SHP77 (cell line): Measurements from ENCODE around the gene FFAR1.
A peak's percentile ranks its signal among the peaks of the same experiment; 100 is the strongest.
"Not testable (repeated sequence)": the region's sequence is repeated elsewhere in the genome, so short reads cannot be mapped to it uniquely, and the experiment has no call there.

Source experiments
- DNase-seq, 2 experiments: peaks; one replicate each; lab custom pipeline; 2025; lab: John Stamatoyannopoulos, UW

The FFAR1 gene

DNA sequence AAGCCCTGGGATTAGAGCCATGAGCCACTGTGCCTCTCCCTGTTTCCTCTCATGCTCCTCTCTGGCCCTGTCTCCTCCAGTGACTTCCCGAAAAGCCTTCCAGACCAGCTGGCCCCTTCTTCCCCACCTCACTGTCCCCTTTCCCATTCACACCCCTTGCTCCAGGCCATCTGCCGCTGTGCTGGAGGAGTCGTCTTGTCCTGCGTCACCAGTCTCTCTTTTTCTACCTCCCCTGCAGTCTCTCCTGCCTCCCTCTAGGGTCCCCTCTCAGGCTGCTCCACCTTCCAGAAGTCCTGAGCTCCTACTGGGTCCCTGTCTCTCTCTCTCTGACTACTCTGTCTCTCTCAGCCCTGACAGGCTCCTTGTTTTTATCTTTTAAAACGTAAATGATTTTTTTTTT is 5.3 kb upstream of the FFAR1 start:
- DNase-seq, result peak in 1 of 2 experiments; percentile 13

DNA sequence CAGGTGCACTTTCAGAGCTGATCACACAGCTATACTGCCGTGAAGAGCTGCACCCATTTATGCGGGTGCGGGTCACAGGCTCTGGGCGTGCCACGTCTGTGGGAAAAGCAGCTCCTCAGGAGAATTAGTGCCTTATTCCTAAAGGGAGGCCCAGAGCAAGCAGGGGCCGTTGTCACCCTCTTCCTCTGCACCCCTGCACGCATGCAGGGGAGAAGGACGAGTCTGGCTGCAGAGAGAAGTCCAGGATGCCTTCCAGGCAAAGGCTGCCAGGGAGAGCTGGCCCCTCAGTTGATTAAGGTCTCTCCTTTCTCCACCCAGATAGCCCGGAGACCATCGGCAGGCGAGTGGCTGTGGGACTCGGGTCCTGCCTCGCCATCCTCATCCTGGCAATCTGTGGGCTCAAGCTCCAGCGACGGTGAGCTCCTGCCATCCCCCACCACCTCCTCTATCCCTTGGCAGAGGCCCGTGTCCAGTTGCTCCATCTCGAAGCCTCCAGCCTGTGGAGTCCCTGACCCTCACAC is 3.1 kb upstream of the FFAR1 start:
- no peak for DNase-seq

DNA sequence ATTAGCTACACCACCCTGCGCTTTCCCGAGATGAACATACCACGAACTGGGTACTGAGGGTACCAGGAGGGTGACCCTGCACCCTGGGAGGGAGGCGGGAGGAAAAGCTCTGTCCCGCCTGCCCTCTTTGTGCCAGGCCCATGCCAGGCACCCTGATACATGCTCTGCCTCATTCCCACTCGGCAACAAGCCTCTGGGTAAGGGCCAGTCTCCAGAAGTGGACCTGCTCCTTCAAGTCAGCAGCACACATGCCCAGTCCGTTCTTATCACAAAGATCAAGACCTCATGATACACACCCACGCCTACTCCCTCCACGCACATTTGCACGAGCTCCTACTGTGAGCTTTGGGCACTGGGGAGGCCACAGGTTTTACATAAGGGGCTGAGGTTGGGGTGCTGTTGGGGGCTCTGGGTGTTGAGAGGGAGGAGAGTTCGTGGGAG is 2.0 kb upstream of the FFAR1 start:
- no peak for DNase-seq

DNA sequence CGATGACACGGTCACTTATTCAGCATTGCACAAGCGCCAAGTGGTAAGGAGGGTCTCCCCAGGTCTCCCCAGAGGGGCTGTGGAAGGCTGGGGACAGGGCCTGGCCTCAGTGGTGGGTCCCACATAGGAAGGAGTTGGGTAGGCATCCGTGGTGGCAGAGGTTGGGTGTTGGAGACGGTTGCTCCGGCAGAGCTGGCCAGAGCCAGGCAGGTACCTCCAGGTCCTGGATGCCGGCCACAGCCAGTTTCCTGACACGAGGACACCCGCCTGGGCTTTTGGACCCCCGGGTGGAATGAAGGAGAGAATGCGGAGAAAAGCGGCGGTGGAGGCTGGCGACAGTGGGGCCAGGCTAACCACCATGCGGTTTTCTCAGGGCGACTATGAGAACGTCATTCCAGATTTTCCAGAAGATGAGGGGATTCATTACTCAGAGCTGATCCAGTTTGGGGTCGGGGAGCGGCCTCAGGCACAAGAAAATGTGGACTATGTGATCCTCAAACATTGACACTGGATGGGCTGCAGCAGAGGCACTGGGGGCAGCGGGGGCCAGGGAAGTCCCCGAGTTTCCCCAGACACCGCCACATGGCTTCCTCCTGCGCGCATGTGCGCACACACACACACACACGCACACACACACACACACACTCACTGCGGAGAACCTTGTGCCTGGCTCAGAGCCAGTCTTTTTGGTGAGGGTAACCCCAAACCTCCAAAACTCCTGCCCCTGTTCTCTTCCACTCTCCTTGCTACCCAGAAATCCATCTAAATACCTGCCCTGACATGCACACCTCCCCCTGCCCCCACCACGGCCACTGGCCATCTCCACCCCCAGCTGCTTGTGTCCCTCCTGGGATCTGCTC is 1.3 kb upstream of the FFAR1 start:
- no peak for DNase-seq

DNA sequence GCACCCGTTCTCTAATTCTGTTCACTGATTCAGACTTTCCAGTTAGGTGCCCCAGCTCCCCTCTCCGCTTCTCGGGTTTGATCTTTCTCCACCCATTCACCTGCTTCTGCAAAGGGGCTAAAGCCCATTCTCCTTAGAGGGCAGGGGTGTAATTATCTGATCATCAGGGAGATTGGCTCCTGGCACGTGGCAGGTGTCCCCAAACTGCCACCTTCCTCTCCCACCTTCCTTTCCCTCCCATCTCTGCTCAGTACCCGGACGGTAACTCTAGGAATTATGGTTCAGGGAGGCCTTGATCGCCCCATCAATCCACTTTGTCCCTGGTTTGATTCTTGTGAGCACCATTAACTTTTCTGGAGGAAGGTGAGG is 212 bp downstream of the FFAR1 start:
- no peak for DNase-seq

DNA sequence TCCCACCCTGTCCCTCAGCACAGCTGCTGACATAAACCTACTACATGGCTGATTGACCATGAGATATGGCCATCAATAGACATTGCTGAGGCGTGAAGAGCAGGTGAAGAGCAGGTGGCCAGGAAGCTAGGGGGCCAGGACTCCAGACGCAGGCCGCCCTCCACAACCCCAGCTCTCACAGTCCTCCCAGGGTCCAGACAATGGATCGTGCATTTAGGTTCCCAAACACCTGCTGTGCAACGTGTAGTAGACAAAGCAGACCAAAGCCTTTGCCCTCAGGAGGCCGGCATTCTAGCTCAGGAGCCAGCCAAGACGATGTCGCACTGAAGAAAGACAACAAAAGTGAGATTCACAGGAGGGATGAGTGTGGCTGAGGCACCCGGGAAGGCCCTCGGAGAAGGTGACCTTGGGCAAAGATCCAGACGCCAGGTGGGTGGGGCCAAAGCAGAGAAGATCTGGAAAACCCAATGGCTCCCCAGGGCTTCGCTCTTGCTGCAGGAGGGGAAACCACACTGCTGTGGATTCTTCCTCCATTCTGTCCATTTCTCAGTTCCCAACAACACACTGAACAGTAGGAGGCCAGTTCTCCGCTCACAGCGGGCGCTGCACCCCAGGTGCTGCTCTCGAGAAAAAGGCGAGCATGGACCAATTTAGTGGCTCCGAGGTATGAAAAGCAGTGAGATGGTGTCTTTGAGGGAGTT is 1.4 kb downstream of the FFAR1 start:
- peak in 1 of 2 experiments; percentile 3 for DNase-seq

DNA sequence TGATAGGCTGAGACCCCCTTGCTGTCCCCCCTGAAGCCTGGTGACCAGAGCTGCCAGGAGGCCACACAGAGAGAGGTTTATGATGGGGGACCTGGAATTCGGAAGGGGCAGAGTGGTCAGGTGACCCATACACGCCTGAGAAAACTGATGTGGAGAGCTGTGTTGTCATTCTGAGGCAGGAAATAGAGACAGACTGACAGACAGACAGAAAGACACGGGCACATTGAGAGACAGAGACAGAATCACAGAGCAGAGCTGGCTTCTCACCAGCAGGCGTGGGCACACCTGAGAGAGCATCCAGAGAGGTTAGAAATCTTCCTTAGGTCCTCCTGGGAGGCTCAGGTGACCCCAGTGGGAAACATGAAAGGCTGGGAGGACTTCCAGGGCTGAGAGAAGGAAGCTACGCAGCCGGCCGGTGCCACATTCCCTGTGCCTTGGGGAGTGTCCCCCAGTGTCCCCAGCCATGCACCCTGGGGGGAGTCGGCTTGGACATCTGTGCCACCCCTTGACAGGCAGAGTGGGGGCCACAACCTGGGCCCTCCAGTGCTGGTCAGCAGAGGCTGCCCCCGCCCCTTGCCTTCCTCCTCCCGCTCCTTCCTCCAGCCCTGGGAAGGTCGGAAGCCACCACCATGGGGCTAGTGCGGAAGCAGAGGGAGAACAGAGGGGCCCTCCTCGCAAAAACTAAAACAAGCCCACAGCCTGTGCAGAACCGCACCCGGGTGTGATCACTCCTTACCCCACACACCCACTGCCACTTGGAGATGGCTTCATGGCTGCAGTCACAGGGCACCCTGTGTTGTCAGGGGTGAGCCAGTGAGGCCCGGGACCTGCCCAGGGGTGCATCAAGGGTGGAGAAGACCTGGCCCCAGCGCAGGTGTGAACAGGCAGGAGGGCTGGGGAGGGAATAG is 2.2 kb downstream of the FFAR1 start:
- DNase-seq, result no peak

DNA sequence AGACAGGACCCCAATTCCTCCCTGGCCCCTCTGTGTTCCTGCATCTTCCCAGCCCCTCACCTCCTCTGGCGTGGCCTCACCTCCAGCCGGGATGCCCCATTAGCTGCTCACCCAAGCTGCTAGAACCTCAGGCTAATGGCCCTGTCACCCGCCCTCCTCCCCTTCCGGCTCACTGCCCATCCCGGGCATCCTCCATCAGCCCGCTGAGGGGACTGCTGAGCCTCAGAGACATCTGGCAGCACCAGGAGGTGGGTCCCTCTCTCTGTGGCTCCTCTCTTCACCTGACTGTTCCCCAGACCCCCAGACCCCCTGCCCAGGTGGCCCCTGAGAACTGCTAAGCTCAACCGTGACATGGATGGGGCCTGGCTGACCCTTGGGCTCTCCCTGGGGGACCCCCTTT is 2.9 kb downstream of the FFAR1 start:
- DNase-seq, result no peak

DNA sequence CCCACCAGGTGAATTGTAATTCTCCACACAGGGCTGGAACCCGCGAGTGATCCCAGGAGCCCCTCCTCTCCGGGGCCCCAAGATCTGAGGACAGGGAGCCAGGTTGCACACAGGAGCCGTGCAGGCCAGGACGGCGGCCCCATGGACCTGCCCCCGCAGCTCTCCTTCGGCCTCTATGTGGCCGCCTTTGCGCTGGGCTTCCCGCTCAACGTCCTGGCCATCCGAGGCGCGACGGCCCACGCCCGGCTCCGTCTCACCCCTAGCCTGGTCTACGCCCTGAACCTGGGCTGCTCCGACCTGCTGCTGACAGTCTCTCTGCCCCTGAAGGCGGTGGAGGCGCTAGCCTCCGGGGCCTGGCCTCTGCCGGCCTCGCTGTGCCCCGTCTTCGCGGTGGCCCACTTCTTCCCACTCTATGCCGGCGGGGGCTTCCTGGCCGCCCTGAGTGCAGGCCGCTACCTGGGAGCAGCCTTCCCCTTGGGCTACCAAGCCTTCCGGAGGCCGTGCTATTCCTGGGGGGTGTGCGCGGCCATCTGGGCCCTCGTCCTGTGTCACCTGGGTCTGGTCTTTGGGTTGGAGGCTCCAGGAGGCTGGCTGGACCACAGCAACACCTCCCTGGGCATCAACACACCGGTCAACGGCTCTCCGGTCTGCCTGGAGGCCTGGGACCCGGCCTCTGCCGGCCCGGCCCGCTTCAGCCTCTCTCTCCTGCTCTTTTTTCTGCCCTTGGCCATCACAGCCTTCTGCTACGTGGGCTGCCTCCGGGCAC is 3.9 kb downstream of the FFAR1 start:
- DNase-seq, result no peak

DNA sequence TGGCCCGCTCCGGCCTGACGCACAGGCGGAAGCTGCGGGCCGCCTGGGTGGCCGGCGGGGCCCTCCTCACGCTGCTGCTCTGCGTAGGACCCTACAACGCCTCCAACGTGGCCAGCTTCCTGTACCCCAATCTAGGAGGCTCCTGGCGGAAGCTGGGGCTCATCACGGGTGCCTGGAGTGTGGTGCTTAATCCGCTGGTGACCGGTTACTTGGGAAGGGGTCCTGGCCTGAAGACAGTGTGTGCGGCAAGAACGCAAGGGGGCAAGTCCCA is 4.4 kb downstream of the FFAR1 start:
- DNase-seq, result no peak

DNA sequence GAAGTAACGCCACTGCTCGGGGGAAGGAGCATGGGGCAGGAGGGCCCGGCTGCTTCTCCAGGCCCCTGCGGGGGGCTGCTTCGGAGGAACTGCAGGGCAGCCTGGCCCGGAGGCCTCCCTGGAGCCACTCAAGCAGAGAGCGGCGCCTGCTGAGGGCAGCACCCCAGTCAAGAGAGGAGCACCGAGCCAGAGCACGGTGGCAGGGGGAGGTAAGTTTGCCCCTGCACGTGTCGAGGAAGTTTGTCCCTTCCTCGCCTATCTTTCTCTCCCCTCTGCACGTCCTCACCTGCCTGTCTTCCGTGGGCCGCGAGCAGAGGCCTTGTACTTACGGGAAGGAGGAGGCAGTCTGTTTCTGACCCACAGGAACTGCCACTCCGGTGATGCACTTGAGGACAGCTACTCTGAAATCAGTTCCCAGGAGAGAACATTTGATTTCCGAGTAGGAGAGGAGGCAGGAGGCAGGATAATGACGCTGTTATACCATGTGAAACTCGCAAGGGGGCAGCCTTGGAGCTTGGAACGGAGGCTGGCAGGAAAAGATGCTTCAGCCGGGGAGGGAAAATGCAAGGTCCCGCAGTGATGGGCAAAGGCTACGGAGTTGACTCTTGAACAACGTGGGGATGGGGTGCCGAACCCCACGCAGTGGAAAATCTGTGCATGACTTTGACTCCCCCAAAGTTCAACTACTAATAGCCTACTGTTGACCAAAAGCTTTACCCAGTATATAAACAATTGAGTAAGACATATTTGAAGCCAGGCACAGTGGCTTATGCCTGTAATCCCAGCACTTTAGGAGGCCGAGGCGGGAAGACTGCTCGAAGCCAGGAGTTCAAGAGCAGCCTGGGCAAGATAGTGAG is 5.0 kb downstream of the FFAR1 start:
- DNase-seq, result peak; percentile 58 to 62

DNA sequence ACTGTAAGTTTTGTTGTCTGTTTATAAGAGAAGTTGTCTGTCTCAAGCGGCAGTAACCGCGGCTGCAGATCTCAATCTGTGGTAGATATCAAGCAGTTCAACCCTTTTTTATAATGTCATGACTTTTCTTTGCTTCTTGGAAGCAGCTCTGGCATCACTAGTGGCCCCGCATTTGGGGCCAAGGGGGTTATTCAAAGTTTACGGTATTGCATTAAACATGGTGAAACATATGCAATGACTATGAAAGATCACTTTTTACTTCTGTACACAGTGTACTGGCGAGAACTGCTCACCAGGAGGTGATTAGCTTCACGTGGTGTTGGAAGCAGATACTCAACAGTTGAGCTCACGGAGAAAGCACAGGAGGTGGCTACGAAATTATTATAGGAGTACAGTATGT is 5.9 kb downstream of the FFAR1 start:
- DNase-seq, result no peak

DNA sequence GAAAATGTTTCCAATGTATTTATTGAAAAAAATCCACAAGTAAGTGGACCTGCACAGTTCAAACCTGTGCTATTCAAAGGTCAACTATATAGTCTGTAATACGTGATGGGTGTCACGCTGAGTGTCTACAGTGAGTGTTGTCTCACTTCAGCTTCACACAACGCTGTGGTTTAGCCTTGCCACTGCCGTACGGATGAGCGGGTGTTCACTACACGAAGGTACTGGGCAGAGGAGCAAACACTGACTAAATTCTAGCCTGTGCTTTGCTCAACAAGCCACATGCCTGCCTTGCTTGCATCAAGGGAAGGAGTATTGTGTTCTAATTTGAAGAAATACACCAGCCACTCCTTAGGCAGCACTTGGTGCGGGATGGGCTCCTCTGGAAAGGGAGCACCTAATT is 7.2 kb downstream of the FFAR1 start:
- DNase-seq, result no peak

DNA sequence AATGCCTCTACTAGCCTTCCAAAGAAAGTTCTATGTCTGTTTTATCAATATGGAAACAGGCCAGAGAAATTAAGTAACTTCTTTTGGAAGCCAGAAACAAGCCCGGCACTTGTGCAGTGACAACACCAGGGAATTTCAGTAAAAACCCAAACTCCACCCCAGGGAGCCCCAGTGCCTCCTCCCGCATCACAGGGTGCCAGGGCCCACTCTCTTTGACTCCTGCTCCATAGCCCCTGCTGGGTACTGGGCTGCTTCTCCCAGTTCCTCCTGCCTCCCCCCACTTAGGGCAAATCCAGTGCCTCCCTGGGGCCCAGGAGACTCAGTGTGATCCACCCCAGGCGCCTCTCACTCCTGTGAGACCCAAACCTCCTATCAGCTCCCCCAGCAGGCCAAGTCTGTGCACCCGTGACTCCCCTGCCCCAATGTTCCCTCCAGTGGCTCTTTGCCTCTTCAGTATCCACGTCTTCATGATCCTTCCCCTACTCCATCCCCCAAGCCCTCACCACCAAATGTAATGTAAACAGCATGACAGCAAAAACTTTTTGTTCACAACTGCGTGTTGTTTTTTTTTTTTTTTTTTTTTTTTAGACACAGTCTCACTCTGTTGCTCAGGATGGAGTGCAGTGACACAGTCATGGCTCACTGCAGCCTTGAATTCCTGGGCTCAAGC is 8.2 kb downstream of the FFAR1 start:
- no peak for DNase-seq

DNA sequence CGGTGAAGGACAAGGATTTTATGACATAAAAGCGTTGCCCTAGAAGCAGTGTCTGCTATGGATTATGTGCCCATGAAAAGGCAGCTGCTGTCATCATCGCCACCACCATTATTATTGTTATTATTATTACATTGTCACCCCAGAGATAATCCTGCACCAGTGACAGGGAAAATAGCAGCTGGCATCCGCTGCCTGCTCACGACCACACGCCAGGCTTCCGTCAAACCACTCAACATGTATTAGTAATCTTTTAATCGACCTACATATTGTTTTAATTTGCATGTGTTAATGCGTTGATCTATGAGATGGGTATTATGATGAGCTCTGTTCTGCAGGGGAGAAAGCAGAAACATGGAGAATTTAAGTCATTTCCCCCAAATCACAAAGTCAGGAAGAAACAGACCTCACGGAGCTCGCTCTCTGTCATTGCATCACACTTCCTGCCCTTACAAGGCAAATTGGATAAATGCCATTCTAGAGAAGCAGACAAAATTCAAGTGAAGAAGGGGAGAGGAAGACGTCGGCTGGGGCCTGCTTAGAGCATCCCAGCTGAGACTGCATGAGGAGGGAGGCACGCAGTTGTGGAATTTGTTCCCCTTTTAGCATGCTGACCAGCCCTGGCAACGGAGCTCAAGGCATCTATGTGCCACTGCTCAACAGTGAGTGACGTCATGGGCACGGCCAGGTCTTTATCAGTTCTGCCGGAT is 10.3 kb downstream of the FFAR1 start, which contains the start of gene FFAR3:
Gene FFAR3 (plus strand): TSS at position 594 of the 707 bp plus-strand sequence. CDS start 431 bp downstream, outside the sequence.
- peak in 1 of 2 experiments; percentile 7 for DNase-seq

DNA sequence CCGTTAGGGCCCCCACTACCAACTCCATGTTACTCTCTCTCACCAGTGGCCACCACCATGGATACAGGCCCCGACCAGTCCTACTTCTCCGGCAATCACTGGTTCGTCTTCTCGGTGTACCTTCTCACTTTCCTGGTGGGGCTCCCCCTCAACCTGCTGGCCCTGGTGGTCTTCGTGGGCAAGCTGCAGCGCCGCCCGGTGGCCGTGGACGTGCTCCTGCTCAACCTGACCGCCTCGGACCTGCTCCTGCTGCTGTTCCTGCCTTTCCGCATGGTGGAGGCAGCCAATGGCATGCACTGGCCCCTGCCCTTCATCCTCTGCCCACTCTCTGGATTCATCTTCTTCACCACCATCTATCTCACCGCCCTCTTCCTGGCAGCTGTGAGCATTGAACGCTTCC is 11.1 kb downstream of the FFAR1 start:
- not testable (repeated sequence) for DNase-seq

DNA sequence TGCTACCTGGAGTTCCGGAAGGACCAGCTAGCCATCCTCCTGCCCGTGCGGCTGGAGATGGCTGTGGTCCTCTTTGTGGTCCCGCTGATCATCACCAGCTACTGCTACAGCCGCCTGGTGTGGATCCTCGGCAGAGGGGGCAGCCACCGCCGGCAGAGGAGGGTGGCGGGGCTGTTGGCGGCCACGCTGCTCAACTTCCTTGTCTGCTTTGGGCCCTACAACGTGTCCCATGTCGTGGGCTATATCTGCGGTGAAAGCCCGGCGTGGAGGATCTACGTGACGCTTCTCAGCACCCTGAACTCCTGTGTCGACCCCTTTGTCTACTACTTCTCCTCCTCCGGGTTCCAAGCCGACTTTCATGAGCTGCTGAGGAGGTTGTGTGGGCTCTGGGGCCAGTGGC is 11.7 kb downstream of the FFAR1 start:
- not testable (repeated sequence) for DNase-seq

DNA sequence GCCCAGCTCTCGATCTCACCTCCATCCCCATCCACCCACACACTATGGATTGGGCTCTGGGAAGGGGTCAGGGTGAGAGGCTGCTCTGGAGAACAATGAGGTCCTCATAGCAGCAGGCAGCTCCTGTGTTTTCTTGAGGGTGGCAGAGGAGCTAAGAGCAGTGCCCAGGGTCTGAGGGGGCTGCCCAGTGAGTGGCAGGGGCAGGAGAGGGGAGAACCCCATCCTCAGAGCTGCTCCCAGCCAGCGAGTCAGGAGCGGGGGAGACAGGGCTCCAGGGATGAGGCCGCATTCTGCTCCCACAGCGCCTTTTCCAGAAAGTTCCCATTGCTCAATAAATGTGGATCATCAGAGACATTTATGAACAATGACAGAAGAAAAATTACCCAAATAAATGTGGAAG is 12.4 kb downstream of the FFAR1 start:
- DNase-seq, result not testable (repeated sequence)

DNA sequence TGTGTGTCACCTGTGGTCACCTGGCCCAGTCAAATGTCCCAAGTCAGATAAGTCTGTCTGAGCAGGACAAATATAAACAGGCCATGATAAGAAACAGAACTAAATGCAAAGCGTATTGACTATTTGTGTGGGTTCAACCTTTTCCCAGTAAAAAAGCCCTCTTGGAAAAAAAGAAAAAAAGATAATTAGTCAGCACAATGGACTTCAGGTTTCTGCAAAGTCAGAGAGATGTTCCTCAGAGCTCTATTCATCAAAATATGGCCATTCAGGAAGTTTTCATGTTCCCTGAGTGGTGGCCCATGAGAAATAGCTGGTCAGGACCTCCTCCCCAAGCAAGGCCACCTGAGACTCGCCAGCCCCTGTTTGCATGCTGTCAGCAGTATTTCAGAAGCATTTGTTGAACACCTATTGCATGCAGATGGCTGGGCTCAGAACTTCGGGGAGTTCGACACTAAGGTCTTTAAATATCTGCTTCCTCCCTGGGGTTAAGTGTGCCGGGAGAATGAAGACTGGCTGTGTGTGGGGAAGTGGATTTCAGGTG is 13.2 kb downstream of the FFAR1 start:
- DNase-seq, result no peak
